GM19372 (cell line): ENCODE results near the gene KRTAP10-10.
"Not testable (repeated sequence)": the region's sequence is repeated elsewhere in the genome, so short reads cannot be mapped to it uniquely, and the experiment has no call there.

Experiments used
- ATAC-seq: cut with Tn5 transposase; IDR thresholded peaks from one replicate; pipeline ENCODE4 v1.9.1; 2021; ENCODE audit warnings: mild to moderate bottlenecking, low read depth, moderate library complexity; ENCODE audit not compliant: unreplicated experiment

Gene KRTAP10-10

GRCh38 chr21:44648557-44649311 is 11.6 kb downstream of the KRTAP10-10 start:
- ATAC-seq, result no peak

GRCh38 chr21:44649521-44650100 is 12.5 kb downstream of the KRTAP10-10 start:
- ATAC-seq, result no peak

GRCh38 chr21:44650265-44650972 is 13.3 kb downstream of the KRTAP10-10 start:
- ATAC-seq, result no peak

- ATAC-seq, result no peak
These were observed 14.0 kb downstream of the KRTAP10-10 start for GRCh38 chr21:44650973-44651675.

GRCh38 chr21:44653123-44653522 is 16.0 kb downstream of the KRTAP10-10 start:
- ATAC-seq, result no peak

GRCh38 chr21:44653656-44654575 is 16.8 kb downstream of the KRTAP10-10 start:
- no peak for ATAC-seq

GRCh38 chr21:44654576-44655175 is 17.5 kb downstream of the KRTAP10-10 start, which contains the start of gene KRTAP12-4:
KRTAP12-4 (minus strand) TSS chr21:44654659; CDS start chr21:44654614, 45 bp downstream.
- ATAC-seq, result no peak

- no peak for ATAC-seq
These were observed 19.7 kb downstream of the KRTAP10-10 start for GRCh38 chr21:44656868-44657267.

- no peak for ATAC-seq
These were observed 20.7 kb downstream of the KRTAP10-10 start, which contains the start of gene KRTAP12-3 for GRCh38 chr21:44657635-44658540. KRTAP12-3 (plus strand) TSS chr21:44657932; CDS start chr21:44657980, 48 bp downstream.

GRCh38 chr21:44658541-44658910 is 21.4 kb downstream of the KRTAP10-10 start:
- no peak for ATAC-seq

GRCh38 chr21:44658913-44659595 is 21.9 kb downstream of the KRTAP10-10 start:
- ATAC-seq, result no peak

- ATAC-seq, result not testable (repeated sequence)
These were observed 24.4 kb downstream of the KRTAP10-10 start for GRCh38 chr21:44661567-44661966.

- ATAC-seq, result no peak
These were observed 27.5 kb downstream of the KRTAP10-10 start for GRCh38 chr21:44664691-44665090.

- ATAC-seq, result no peak
These were observed 29.5 kb downstream of the KRTAP10-10 start, which contains the start of gene KRTAP12-2 for GRCh38 chr21:44666401-44667320. KRTAP12-2 (minus strand) TSS chr21:44666927; CDS start chr21:44666886, 41 bp downstream.

GRCh38 chr21:44667612-44668011 is 30.5 kb downstream of the KRTAP10-10 start:
- no peak for ATAC-seq

- no peak for ATAC-seq
These were observed 33.7 kb downstream of the KRTAP10-10 start for GRCh38 chr21:44670642-44671432.
